BLaER1 (cell line): ENCODE measurements around the gene SFRP5.

ENCODE experiments used
- H3K27ac ChIP-seq: shearing (Covaris generic); formaldehyde crosslinking; 2 replicates; pipeline ENCODE4 v1.8.1; 2022
- H3K27me3 ChIP-seq: shearing (Covaris generic); formaldehyde crosslinking; 2 replicates; pipeline ENCODE4 v1.8.1; 2022
- H3K36me3 ChIP-seq: shearing (Covaris generic); formaldehyde crosslinking; 2 replicates; pipeline ENCODE4 v1.8.1; 2022
- H3K4me1 ChIP-seq: shearing (Covaris generic); formaldehyde crosslinking; 2 replicates; pipeline ENCODE4 v1.8.1; 2022
- H3K4me2 ChIP-seq: shearing (Covaris generic); formaldehyde crosslinking; 2 replicates; pipeline ENCODE4 v1.8.1; 2022
- H3K4me3 ChIP-seq: shearing (Covaris generic); formaldehyde crosslinking; 2 replicates; pipeline ENCODE4 v1.8.1; 2022
- H3K9ac ChIP-seq: shearing (Covaris generic); formaldehyde crosslinking; 2 replicates; pipeline ENCODE4 v1.8.1; 2022
- H3K9me3 ChIP-seq: shearing (Covaris generic); formaldehyde crosslinking; 2 replicates; pipeline ENCODE4 v1.8.1; 2022
- H4K20me1 ChIP-seq: shearing (Covaris generic); formaldehyde crosslinking; 2 replicates; pipeline ENCODE4 v1.8.1; 2022
- Cebpa-rat ChIP-seq: shearing (Covaris generic); IDR thresholded peaks from 2 replicates; pipeline ENCODE4 v1.8.1; 2022

Gene SFRP5

GRCh38 chr10:97731346-97732051 lies 40.3 kb downstream of the SFRP5 start:
- Histone ChIP-seq H4K20me1 (no peaks in the 10 kb centered on the region), H3K27me3 (no peaks in the 10 kb centered on the region), H3K9ac (no peak overlapping the region), H3K9me3 (peaks cover 4% of the 10 kb centered on the region; the same call in 1 of the 2 replicates), H3K4me1 (peaks cover 8% of the 10 kb centered on the region), H3K4me3 (no peak overlapping the region), H3K4me2 (no peak overlapping the region), H3K36me3 (no peaks in the 10 kb centered on the region), H3K27ac (no peak overlapping the region)
- no peak for TF ChIP-seq Cebpa-rat

- H3K27me3 ChIP-seq = no peaks in the 10 kb centered on the region
- no peak overlapping the region for H3K4me2 ChIP-seq
- H3K4me1 ChIP-seq = no peaks in the 10 kb centered on the region
- TF ChIP-seq Cebpa-rat = no peak
- no peaks in the 10 kb centered on the region for H3K36me3 ChIP-seq
- H4K20me1 ChIP-seq = no peaks in the 10 kb centered on the region
- no peaks in the 10 kb centered on the region for H3K9me3 ChIP-seq
- H3K4me3 ChIP-seq = no peak overlapping the region
- H3K9ac ChIP-seq = no peak overlapping the region
- H3K27ac ChIP-seq = no peak overlapping the region
These were observed 42.8 kb downstream of the SFRP5 start for GRCh38 chr10:97729014-97729413.

GRCh38 chr10:97726636-97727178 lies 45.1 kb downstream of the SFRP5 start:
- H4K20me1 ChIP-seq = no peaks in the 10 kb centered on the region
- no peak for TF ChIP-seq Cebpa-rat
- no peak overlapping the region for H3K4me3 ChIP-seq
- H3K36me3 ChIP-seq = no peaks in the 10 kb centered on the region
- no peak overlapping the region for H3K4me2 ChIP-seq
- no peak overlapping the region for H3K27ac ChIP-seq
- peaks cover 6% of the 10 kb centered on the region; the same call in 1 of the 2 replicates for H3K4me1 ChIP-seq
- H3K9me3 ChIP-seq = no peaks in the 10 kb centered on the region
- no peak overlapping the region for H3K9ac ChIP-seq
- no peaks in the 10 kb centered on the region for H3K27me3 ChIP-seq

GRCh38 chr10:97724341-97724941 lies 47.4 kb downstream of the SFRP5 start:
- Histone ChIP-seq H3K4me2 (no peak overlapping the region), H3K4me3 (no peak overlapping the region), H4K20me1 (no peaks in the 10 kb centered on the region), H3K4me1 (peaks cover 10% of the 10 kb centered on the region), H3K9ac (no peak overlapping the region), H3K9me3 (no peaks in the 10 kb centered on the region), H3K36me3 (peaks cover 3% of the 10 kb centered on the region; the same call in 1 of the 2 replicates), H3K27ac (no peak overlapping the region), H3K27me3 (no peaks in the 10 kb centered on the region)
- no peak for TF ChIP-seq Cebpa-rat

- no peak for TF ChIP-seq Cebpa-rat
- no peak overlapping the region for H3K27ac ChIP-seq
These were observed 48.8 kb downstream of the SFRP5 start for GRCh38 chr10:97723001-97723400.

GRCh38 chr10:97721871-97722780 lies 49.7 kb downstream of the SFRP5 start:
- Histone ChIP-seq H3K9me3 (no peaks in the 10 kb centered on the region), H3K4me2 (no peak overlapping the region), H3K4me3 (no peak overlapping the region), H3K4me1 (peaks cover 33% of the 10 kb centered on the region), H3K9ac (no peak overlapping the region), H3K27ac (no peak overlapping the region), H3K36me3 (peaks cover 24% of the 10 kb centered on the region), H3K27me3 (no peaks in the 10 kb centered on the region), H4K20me1 (peaks cover 20% of the 10 kb centered on the region; the same call in 1 of the 2 replicates)
- no peak for TF ChIP-seq Cebpa-rat

More at GRCh38 chr10:97723001-97723400, 48.8 kb downstream of the SFRP5 start:
- Histone ChIP-seq H3K27me3 (no peaks in the 10 kb centered on the region), H3K4me1 (peaks cover 24% of the 10 kb centered on the region), H3K4me2 (no peak overlapping the region), H4K20me1 (0 out of 2 replicates have a peak, but pooled peaks cover 12% of the 10 kb centered on the region), H3K4me3 (no peak overlapping the region), H3K9ac (no peak overlapping the region), H3K9me3 (no peaks in the 10 kb centered on the region), H3K36me3 (peaks cover 15% of the 10 kb centered on the region; the same call in 1 of the 2 replicates)

GRCh38 chr10:97719602-97720001 lies 52.2 kb downstream of the SFRP5 start:
- no peak overlapping the region for H3K4me3 ChIP-seq
- no peak overlapping the region; the same call in 1 of the 2 replicates for H3K4me2 ChIP-seq

GRCh38 chr10:97718659-97719142 lies 53.1 kb downstream of the SFRP5 start:
- Histone ChIP-seq H3K4me1 (peaks cover 57% of the 10 kb centered on the region), H3K36me3 (peaks cover 35% of the 10 kb centered on the region), H3K4me3 (no peak overlapping the region), H3K27me3 (no peaks in the 10 kb centered on the region), H3K9ac (peak overlapping the region; percentile 21; the same call in 1 of the 2 replicates), H3K4me2 (peak overlapping the region; percentile 86), H4K20me1 (peaks cover 40% of the 10 kb centered on the region), H3K9me3 (no peaks in the 10 kb centered on the region), H3K27ac (peak overlapping the region; percentile 33; the same call in 1 of the 2 replicates)
- TF ChIP-seq Cebpa-rat = no peak

More at GRCh38 chr10:97719602-97720001, 52.2 kb downstream of the SFRP5 start:
- H3K27ac ChIP-seq = no peak overlapping the region
- H3K27me3 ChIP-seq = no peaks in the 10 kb centered on the region
- peaks cover 57% of the 10 kb centered on the region for H3K4me1 ChIP-seq
- no peak for TF ChIP-seq Cebpa-rat
- peaks cover 35% of the 10 kb centered on the region for H3K36me3 ChIP-seq
- H4K20me1 ChIP-seq = peaks cover 40% of the 10 kb centered on the region
- H3K9ac ChIP-seq = no peak overlapping the region
- no peaks in the 10 kb centered on the region for H3K9me3 ChIP-seq

GRCh38 chr10:97718178-97718577 lies 53.6 kb downstream of the SFRP5 start:
- Histone ChIP-seq H3K4me3 (no peak overlapping the region), H3K27me3 (no peaks in the 10 kb centered on the region), H3K4me1 (peaks cover 59% of the 10 kb centered on the region), H4K20me1 (peaks cover 40% of the 10 kb centered on the region), H3K4me2 (peak overlapping the region; percentile 86), H3K27ac (peak overlapping the region; percentile 33; the same call in 1 of the 2 replicates), H3K9me3 (no peaks in the 10 kb centered on the region), H3K9ac (peak overlapping the region; percentile 21; the same call in 1 of the 2 replicates), H3K36me3 (peaks cover 35% of the 10 kb centered on the region)
- no peak for TF ChIP-seq Cebpa-rat
